B cell (primary cell): Measurements from ENCODE around the gene DUSP15. TPM values are rescaled to one million over a fixed set of nuclear protein-coding genes. Genes with fewer than 3 reads are reported as not detected.
"Not testable (repeated sequence)": the region's sequence is repeated elsewhere in the genome, so short reads cannot be mapped to it uniquely, and the experiment has no call there.

Experiments used
- ATAC-seq: fragments of 200-7000 bp; cut with Tn5 transposase; one replicate; pipeline ENCODE4 v1.10.0; 2021; ENCODE audit warnings: low read depth, mild to moderate bottlenecking, moderate number of reproducible peaks, moderate library complexity
- CTCF ChIA-PET: fragments of 350-600 bp; sonication (Branson Sonifier 250); formaldehyde crosslinking; loops from one replicate; lab custom pipeline; 2021; ENCODE audit warnings: antibody characterized with exemption, inconsistent platforms; lab: Charles Lee
- POLR2A ChIA-PET: fragments of 350-600 bp; sonication (Branson Sonifier 250); formaldehyde crosslinking; loops from one replicate; lab custom pipeline; 2021; ENCODE audit warnings: antibody characterized with exemption; lab: Charles Lee
- DNase-seq: peaks from one replicate; pipeline ENCODE4 v3.0.0; 2013
- H2AFZ ChIP-seq: 2 replicates; pipeline ENCODE4 v1.6.1; 2012; ENCODE audit warnings: mild to moderate bottlenecking, low read depth, low read length; ENCODE audit not compliant: insufficient read depth, poor library complexity, severe bottlenecking
- H3K27ac ChIP-seq, 2 donors: 1 replicate in 1 of 2; 2 replicates in 1 of 2; pipeline ENCODE4 v1.5.1; 2012 to 2013; ENCODE audit warnings: low read length in 2 of 2, mild to moderate bottlenecking in 2 of 2, moderate library complexity in 1 of 2
- H3K27me3 ChIP-seq, 4 experiments: fragments of 200-600 bp in 1 of 4; sonication (generic) in 1 of 4; replicated peaks in 1 of 4; 1 replicate in 2 of 4; 2 replicates in 2 of 4; pipeline versions ENCODE4 v1.6.1 to v1.7.0; 2013 to 2016; ENCODE audit warnings: low read length in 3 of 4, mild to moderate bottlenecking in 2 of 4, mixed read lengths in 1 of 4, moderate library complexity in 1 of 4; ENCODE audit not compliant: insufficient read depth in 4 of 4, control insufficient read depth in 3 of 4; ENCODE audit errors: control extremely low read depth in 1 of 4
- H3K36me3 ChIP-seq, 2 experiments: replicated peaks in 1 of 2; 1 replicate in 1 of 2; 2 replicates in 1 of 2; pipeline versions ENCODE4 v1.6.1 to v1.7.1; 2013; ENCODE audit warnings: low read length in 1 of 2; ENCODE audit not compliant: insufficient read depth in 2 of 2, control insufficient read depth in 1 of 2; ENCODE audit errors: control extremely low read depth in 1 of 2, extremely low read depth in 1 of 2
- H3K4me1 ChIP-seq, 2 donors: fragments of 200-600 bp in 1 of 2; sonication (generic) in 1 of 2; 1 replicate in 1 of 2; 2 replicates in 1 of 2; pipeline versions ENCODE4 v1.5.1 to v1.6.1; 2013 to 2017; ENCODE audit warnings: low read length in 2 of 2; ENCODE audit not compliant: control insufficient read depth in 2 of 2, insufficient read depth in 2 of 2
- H3K4me2 ChIP-seq: replicated peaks from 2 replicates; pipeline ENCODE3; 2012; ENCODE audit warnings: mild to moderate bottlenecking, low read depth, low read length; ENCODE audit not compliant: poor library complexity, severe bottlenecking
- H3K4me3 ChIP-seq, 5 experiments: fragments of 200-600 bp in 1 of 5; sonication (generic) in 1 of 5; 1 replicate in 3 of 5; 2 replicates in 2 of 5; pipeline versions ENCODE4 v1.5.1 to v1.7.0; 2011 to 2016; ENCODE audit warnings: low read length in 4 of 5, mild to moderate bottlenecking in 4 of 5, low read depth in 2 of 5, control low read depth in 1 of 5, moderate library complexity in 1 of 5; ENCODE audit not compliant: insufficient read depth in 1 of 5; ENCODE audit errors: control extremely low read depth in 1 of 5, extremely low read depth in 1 of 5
- H3K79me2 ChIP-seq: fragments of 200-600 bp; sonication (generic); one replicate; pipeline ENCODE4 v1.6.0; 2016; ENCODE audit warnings: low read length; ENCODE audit not compliant: control insufficient read depth, insufficient read depth
- H3K9ac ChIP-seq: fragments of 200-600 bp; sonication (generic); 2 replicates; pipeline ENCODE4 v1.6.1; 2017; ENCODE audit warnings: mild to moderate bottlenecking, low read length, moderate library complexity
- H3K9me3 ChIP-seq, 3 donors: one replicate each; pipeline versions ENCODE4 v1.6.1 to v1.7.1; 2013; ENCODE audit warnings: low read length in 2 of 3; ENCODE audit not compliant: control insufficient read depth in 2 of 3, insufficient read depth in 1 of 3; ENCODE audit errors: control extremely low read depth in 1 of 3
- H4K20me1 ChIP-seq: 2 replicates; pipeline ENCODE4 v1.6.0; 2012; ENCODE audit warnings: mild to moderate bottlenecking, low read length; ENCODE audit not compliant: insufficient read depth, control insufficient read depth, poor library complexity, severe bottlenecking
- H3K27ac Mint-ChIP-seq: one replicate; pipeline ENCODE4 v1.8.0; 2021; ENCODE audit warnings: mixed read lengths
- H3K27me3 Mint-ChIP-seq: one replicate; pipeline ENCODE4 v1.8.0; 2021; ENCODE audit warnings: mixed read lengths
- H3K4me1 Mint-ChIP-seq: one replicate; pipeline ENCODE4 v1.8.0; 2021; ENCODE audit warnings: mixed read lengths
- H3K4me3 Mint-ChIP-seq: one replicate; pipeline ENCODE4 v1.8.0; 2021; ENCODE audit warnings: mixed read lengths
- H3K9me3 Mint-ChIP-seq: one replicate; pipeline ENCODE4 v1.8.0; 2022; ENCODE audit warnings: mixed read lengths; ENCODE audit not compliant: insufficient read depth
- EZH2 ChIP-seq: IDR thresholded peaks from 2 replicates; pipeline ENCODE4 v1.6.1; 2012; ENCODE audit warnings: borderline replicate concordance, low read depth, mild to moderate bottlenecking, moderate library complexity, low read length; ENCODE audit not compliant: insufficient read depth, poor library complexity, severe bottlenecking
- whole genome bisulfite sequencing: methylation state at CpG from one replicate; pipeline ENCODE4 v1.1.5; 2013; ENCODE audit warnings: missing lambda C conversion rate; ENCODE audit not compliant: insufficient coverage; 5-methylcytosine and 5-hydroxymethylcytosine counted together
- intact Hi-C: fragments of 100-400 bp; cut with micrococcal nuclease; formaldehyde crosslinking; loops from one replicate; pipeline ENCODE4 v1.10.0; 2022
- polyA plus RNA-seq: library from polyadenylated mRNA; depleted of rRNA; stranded (reverse); fragments of >200 nt; gene quantifications from 2 replicates; pipeline ENCODE4 v1.2.3, GENCODE V29; 2012
- total RNA-seq, 2 donors: library from RNA; stranded (reverse); fragments of 120-200 nt in 1 of 2; gene quantifications; 1 replicate in 1 of 2; 2 replicates in 1 of 2; pipeline versions ENCODE4 v1.2.3 to v1.2.4, GENCODE V29; 2013 to 2022
- TF ChIP-seq, protein P1 (sequence below): fragments of 200-600 bp; IDR thresholded peaks from one replicate; pipeline ENCODE4 v1.8.0; 2022; ENCODE audit warnings: antibody characterized with exemption, mild to moderate bottlenecking

DUSP15 gene
- total and polyA plus RNA-seq, 2 donors (not counting 1 experiment from before 2014, with no cell fraction given): 0.78 to 3.3 TPM

DNA sequence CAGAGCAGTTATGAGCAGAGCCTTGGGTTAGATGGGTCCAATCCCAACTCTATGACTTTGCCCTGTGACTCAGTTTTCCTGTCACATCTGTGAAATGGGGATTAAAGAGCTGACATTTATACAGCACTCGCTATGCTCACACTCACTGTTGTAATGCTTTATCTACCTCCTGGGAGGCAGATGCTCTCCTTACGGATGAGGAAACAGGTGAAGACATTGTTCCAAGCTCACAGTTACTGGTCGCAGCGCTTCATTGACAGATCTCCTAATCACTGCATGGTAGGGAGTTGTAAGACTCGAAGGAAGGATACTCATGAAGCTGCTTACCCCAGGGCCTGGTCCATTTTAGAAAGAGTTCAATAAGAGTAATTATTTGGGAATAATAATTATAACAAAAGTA lies 54.1 kb downstream of the DUSP15 start:
- no peaks in the 10 kb centered on the region for H3K36me3 ChIP-seq
- ChIA-PET POLR2A (no interaction called here), CTCF (interaction anchor here (0.8 kb wide), 1 partner anchor 11 kb away, joined by 4 read pairs; no protein-coding TSS in a partner anchor)
- intact Hi-C loops: no loop called here
- H3K4me3 Mint-ChIP-seq: no peak overlapping the region
- no peak for ATAC-seq
- no peak overlapping the region for H3K4me2 ChIP-seq
- no peaks in the 10 kb centered on the region for H3K4me1 ChIP-seq
- H3K9me3 ChIP-seq: no peaks in the 10 kb centered on the region
- no peak overlapping the region for H3K27ac ChIP-seq
- WGBS: 100% methylated on average over 1 of the region's 5 CpGs
- H3K27me3 Mint-ChIP-seq: peaks cover 2% of the 10 kb centered on the region
- no peaks in the 10 kb centered on the region for H3K9me3 Mint-ChIP-seq
- no peak for DNase-seq
- H3K4me3 ChIP-seq: no peak overlapping the region
- H3K4me1 Mint-ChIP-seq: no peaks in the 10 kb centered on the region
- H3K9ac ChIP-seq: no peak overlapping the region
- H3K27ac Mint-ChIP-seq: no peak overlapping the region
- no peak overlapping the region for H2AFZ ChIP-seq
- no peaks in the 10 kb centered on the region for H3K27me3 ChIP-seq
- TF ChIP-seq, protein P1, sequence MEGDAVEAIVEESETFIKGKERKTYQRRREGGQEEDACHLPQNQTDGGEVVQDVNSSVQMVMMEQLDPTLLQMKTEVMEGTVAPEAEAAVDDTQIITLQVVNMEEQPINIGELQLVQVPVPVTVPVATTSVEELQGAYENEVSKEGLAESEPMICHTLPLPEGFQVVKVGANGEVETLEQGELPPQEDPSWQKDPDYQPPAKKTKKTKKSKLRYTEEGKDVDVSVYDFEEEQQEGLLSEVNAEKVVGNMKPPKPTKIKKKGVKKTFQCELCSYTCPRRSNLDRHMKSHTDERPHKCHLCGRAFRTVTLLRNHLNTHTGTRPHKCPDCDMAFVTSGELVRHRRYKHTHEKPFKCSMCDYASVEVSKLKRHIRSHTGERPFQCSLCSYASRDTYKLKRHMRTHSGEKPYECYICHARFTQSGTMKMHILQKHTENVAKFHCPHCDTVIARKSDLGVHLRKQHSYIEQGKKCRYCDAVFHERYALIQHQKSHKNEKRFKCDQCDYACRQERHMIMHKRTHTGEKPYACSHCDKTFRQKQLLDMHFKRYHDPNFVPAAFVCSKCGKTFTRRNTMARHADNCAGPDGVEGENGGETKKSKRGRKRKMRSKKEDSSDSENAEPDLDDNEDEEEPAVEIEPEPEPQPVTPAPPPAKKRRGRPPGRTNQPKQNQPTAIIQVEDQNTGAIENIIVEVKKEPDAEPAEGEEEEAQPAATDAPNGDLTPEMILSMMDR: no peak
- no peak for TF ChIP-seq EZH2
- no peaks in the 10 kb centered on the region for H4K20me1 ChIP-seq
- no peaks in the 10 kb centered on the region for H3K79me2 ChIP-seq

GRCh38 chr20:31815408-31816188 lies 54.7 kb downstream of the DUSP15 start:
- H4K20me1 ChIP-seq: no peaks in the 10 kb centered on the region
- H3K9me3 ChIP-seq: no peaks in the 10 kb centered on the region
- CTCF ChIA-PET: interaction anchor here (1.3 to 1.7 kb wide), 2 partner anchors 37 to 217 kb away, joined by 3 read pairs; no protein-coding TSS in a partner anchor
- Mint-ChIP-seq H3K4me1 (no peaks in the 10 kb centered on the region), H3K27me3 (no peaks in the 10 kb centered on the region), H3K27ac (no peak overlapping the region), H3K9me3 (no peaks in the 10 kb centered on the region), H3K4me3 (no peak overlapping the region)
- POLR2A ChIA-PET: no interaction called here
- no peak overlapping the region for H3K4me3 ChIP-seq
- H3K79me2 ChIP-seq: no peaks in the 10 kb centered on the region
- TF ChIP-seq, protein P1: no peak
- TF ChIP-seq EZH2: no peak
- intact Hi-C loops: no loop called here
- H2AFZ ChIP-seq: no peak overlapping the region
- ATAC-seq (no peak), DNase-seq (no peak)
- H3K4me2 ChIP-seq: no peak overlapping the region
- H3K9ac ChIP-seq: no peak overlapping the region
- peaks cover 0 to 4% of the 10 kb centered on the region in 2 donors for H3K4me1 ChIP-seq
- no peaks in the 10 kb centered on the region for H3K27me3 ChIP-seq
- H3K36me3 ChIP-seq: no peaks in the 10 kb centered on the region
- no peak overlapping the region for H3K27ac ChIP-seq
- WGBS: 81% methylated on average over 9 of the region's 9 CpGs

DNA sequence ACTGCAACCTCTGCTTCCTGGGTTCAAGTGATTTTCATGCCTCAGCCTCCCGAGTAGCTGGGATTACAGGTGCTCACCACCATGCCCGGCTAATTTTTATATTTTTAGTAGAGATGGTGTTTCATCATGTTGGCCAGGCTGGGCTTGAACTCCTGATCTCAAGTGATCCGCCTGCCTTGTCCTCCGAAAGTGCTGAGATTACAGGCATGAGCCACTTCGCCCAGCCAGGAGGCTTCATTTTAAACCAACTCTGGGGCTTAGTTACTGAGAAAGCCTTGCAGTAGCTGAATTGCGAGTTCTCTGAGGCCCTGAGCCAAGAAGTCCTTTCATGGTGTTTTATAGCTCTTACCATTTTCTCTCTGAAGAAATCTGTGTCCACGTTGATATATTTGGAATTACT lies 56.2 kb downstream of the DUSP15 start:
- H3K36me3 ChIP-seq, DNase-seq, H3K9me3 Mint-ChIP-seq, H3K4me1 ChIP-seq, ATAC-seq, H3K27ac ChIP-seq, H4K20me1 ChIP-seq, H3K9me3 ChIP-seq, H2AFZ ChIP-seq, H3K79me2 ChIP-seq, H3K27me3 ChIP-seq, H3K4me2 ChIP-seq, H3K4me1 Mint-ChIP-seq, POLR2A ChIA-PET, H3K4me3 ChIP-seq, H3K27ac Mint-ChIP-seq, H3K9ac ChIP-seq, intact Hi-C loops, H3K4me3 Mint-ChIP-seq, H3K27me3 Mint-ChIP-seq: not testable (repeated sequence)
- CTCF ChIA-PET: interaction anchor here (1.3 to 1.7 kb wide), 3 partner anchors 9 to 218 kb away, joined by 3 to 6 read pairs (median 3); no protein-coding TSS in a partner anchor
- 93% methylated on average over 4 of the region's 7 CpGs for WGBS
